ENCODE results near the gene TTC16. TPM values are rescaled to one million over a fixed set of nuclear protein-coding genes. Genes with fewer than 3 reads are reported as not detected.

The TTC16 gene
- 0.03 TPM for polyA plus RNA-seq (2013)

- DNase-seq = peak; percentile 95 to 97 (median 97)
- H3K4me1 ChIP-seq (ENCODE audit: control extremely low read depth in 1 of 4, control insufficient read depth in 4 of 4, insufficient read depth in 4 of 4, low read length in 3 of 4) = peaks cover 0 to 30% (median 26%) of the 10 kb centered on the region in 4 experiments
- CTCF ChIA-PET = interaction anchor here (0.7 to 2.5 kb wide), 6 partner anchors 12 to 205 kb away, joined by 3 to 9 read pairs (median 3); partner anchors contain the start of gene TOR2A
- H3K27me3 ChIP-seq (replicated peaks in 2 of 5; ENCODE audit: control insufficient read depth in 4 of 5, insufficient read depth in 5 of 5, low read length in 4 of 5) = peaks cover 0 to 4% (median 0%) of the 10 kb centered on the region in 5 experiments
- POLR2A ChIA-PET = interaction anchor here (0.6 to 1.5 kb wide), 2 partner anchors 9 to 19 kb away, joined by 3 to 5 read pairs; partner anchors contain the start of gene TOR2A
- H3K4me3 ChIP-seq (ENCODE audit: control insufficient read depth in 1 of 7, extremely low read depth in 1 of 7, insufficient read depth in 4 of 7, low read depth in 2 of 7, low read length in 6 of 7) = peak within 1 kb of the TSS; percentile 59 to 91 (median 84)
- 8% methylated on average over 61 of the region's 65 CpGs for WGBS (ENCODE audit: insufficient coverage)
- no peaks in the 10 kb centered on the region for H3K9me3 ChIP-seq (ENCODE audit: control extremely low read depth in 1 of 5, control insufficient read depth in 4 of 5, insufficient read depth in 2 of 5, low read depth in 1 of 5, low read length in 4 of 5)
- peak within 1 kb of the TSS; percentile 25 to 81 for H3K27ac ChIP-seq (ENCODE audit: insufficient read depth in 1 of 2, low read depth in 1 of 2, low read length in 2 of 2, poor library complexity in 1 of 2, severe bottlenecking in 2 of 2)
- H3K36me3 ChIP-seq (ENCODE audit: control insufficient read depth in 4 of 4, insufficient read depth in 4 of 4, low read length in 3 of 4) = no peaks in the 10 kb centered on the region
These were observed at the start of gene TTC16, which contains the start of gene PTRH1 for GRCh38 chr9:127715470-127716337. TSS of gene TTC16 (plus strand) at chr9:127716079. CDS start at chr9:127716146, 67 bp downstream. TSS of gene PTRH1 (minus strand) at chr9:127715663. CDS start at chr9:127715639, 24 bp downstream.

GRCh38 chr9:127667127-127667844 is 48.6 kb upstream of the TTC16 start:
- POLR2A ChIA-PET = no interaction called here
- no peaks in the 10 kb centered on the region for H3K9me3 ChIP-seq (ENCODE audit: control extremely low read depth in 1 of 5, control insufficient read depth in 4 of 5, insufficient read depth in 2 of 5, low read depth in 1 of 5, low read length in 4 of 5)
- WGBS (ENCODE audit: insufficient coverage) = 95% methylated on average over 3 of the region's 3 CpGs

GRCh38 chr9:127667906-127668305 is 48.0 kb upstream of the TTC16 start:
- Histone ChIP-seq H3K9me3 (ENCODE audit: control extremely low read depth in 1 of 5, control insufficient read depth in 4 of 5, insufficient read depth in 2 of 5, low read depth in 1 of 5, low read length in 4 of 5) (no peaks in the 10 kb centered on the region), H3K27me3 (replicated peaks in 2 of 5; ENCODE audit: control insufficient read depth in 4 of 5, insufficient read depth in 5 of 5, low read length in 4 of 5) (no peaks in the 10 kb centered on the region), H3K36me3 (ENCODE audit: control insufficient read depth in 4 of 4, insufficient read depth in 4 of 4, low read length in 3 of 4) (peaks cover 0 to 8% (median 4%) of the 10 kb centered on the region in 4 experiments), H3K27ac (ENCODE audit: insufficient read depth in 1 of 2, low read depth in 1 of 2, low read length in 2 of 2, poor library complexity in 1 of 2, severe bottlenecking in 2 of 2) (no peak overlapping the region), H3K4me3 (ENCODE audit: control insufficient read depth in 1 of 7, extremely low read depth in 1 of 7, insufficient read depth in 4 of 7, low read depth in 2 of 7, low read length in 6 of 7) (no peak overlapping the region), H3K4me1 (ENCODE audit: control extremely low read depth in 1 of 4, control insufficient read depth in 4 of 4, insufficient read depth in 4 of 4, low read length in 3 of 4) (no peaks in the 10 kb centered on the region)
- 96% methylated on average over 14 of the region's 18 CpGs for WGBS (ENCODE audit: insufficient coverage)
- DNase-seq = no peak
- ChIA-PET CTCF (interaction anchor here (1.0 to 1.4 kb wide), 5 partner anchors 9 to 72 kb away, joined by 3 to 5 read pairs (median 3); no protein-coding TSS in a partner anchor), POLR2A (no interaction called here)

More at GRCh38 chr9:127667127-127667844, 48.6 kb upstream of the TTC16 start:
- no peak overlapping the region for H3K27ac ChIP-seq (ENCODE audit: insufficient read depth in 1 of 2, low read depth in 1 of 2, low read length in 2 of 2, poor library complexity in 1 of 2, severe bottlenecking in 2 of 2)
- no peak for DNase-seq
- peaks cover 0 to 10% (median 3%) of the 10 kb centered on the region in 4 experiments for H3K36me3 ChIP-seq (ENCODE audit: control insufficient read depth in 4 of 4, insufficient read depth in 4 of 4, low read length in 3 of 4)
- H3K4me1 ChIP-seq (ENCODE audit: control extremely low read depth in 1 of 4, control insufficient read depth in 4 of 4, insufficient read depth in 4 of 4, low read length in 3 of 4) = no peaks in the 10 kb centered on the region
- no peak overlapping the region for H3K4me3 ChIP-seq (ENCODE audit: control insufficient read depth in 1 of 7, extremely low read depth in 1 of 7, insufficient read depth in 4 of 7, low read depth in 2 of 7, low read length in 6 of 7)
- CTCF ChIA-PET = interaction anchor here (1.0 to 1.4 kb wide), 3 partner anchors 10 to 34 kb away, joined by 3 to 5 read pairs (median 3); no protein-coding TSS in a partner anchor
- no peaks in the 10 kb centered on the region for H3K27me3 ChIP-seq (replicated peaks in 2 of 5; ENCODE audit: control insufficient read depth in 4 of 5, insufficient read depth in 5 of 5, low read length in 4 of 5)

GRCh38 chr9:127673234-127673633 is 42.6 kb upstream of the TTC16 start:
- peaks cover 0 to 3% (median 0%) of the 10 kb centered on the region in 5 experiments for H3K27me3 ChIP-seq (replicated peaks in 2 of 5; ENCODE audit: control insufficient read depth in 4 of 5, insufficient read depth in 5 of 5, low read length in 4 of 5)
- H3K4me3 ChIP-seq (ENCODE audit: control insufficient read depth in 1 of 7, extremely low read depth in 1 of 7, insufficient read depth in 4 of 7, low read depth in 2 of 7, low read length in 6 of 7) = no peak overlapping the region
- 100% methylated on average over 7 of the region's 7 CpGs for WGBS (ENCODE audit: insufficient coverage)
- ChIA-PET CTCF (no interaction called here), POLR2A (no interaction called here)
- peaks cover 0 to 4% (median 2%) of the 10 kb centered on the region in 4 experiments for H3K36me3 ChIP-seq (ENCODE audit: control insufficient read depth in 4 of 4, insufficient read depth in 4 of 4, low read length in 3 of 4)
- H3K4me1 ChIP-seq (ENCODE audit: control extremely low read depth in 1 of 4, control insufficient read depth in 4 of 4, insufficient read depth in 4 of 4, low read length in 3 of 4) = no peaks in the 10 kb centered on the region
- DNase-seq = no peak
- H3K9me3 ChIP-seq (ENCODE audit: control extremely low read depth in 1 of 5, control insufficient read depth in 4 of 5, insufficient read depth in 2 of 5, low read depth in 1 of 5, low read length in 4 of 5) = no peaks in the 10 kb centered on the region
- no peak overlapping the region for H3K27ac ChIP-seq (ENCODE audit: insufficient read depth in 1 of 2, low read depth in 1 of 2, low read length in 2 of 2, poor library complexity in 1 of 2, severe bottlenecking in 2 of 2)

- WGBS (ENCODE audit: insufficient coverage) = 93% methylated on average over 4 of the region's 12 CpGs
- DNase-seq = no peak
- H3K36me3 ChIP-seq (ENCODE audit: control insufficient read depth in 4 of 4, insufficient read depth in 4 of 4, low read length in 3 of 4) = peaks cover 0 to 11% (median 6%) of the 10 kb centered on the region in 4 experiments
- no peak overlapping the region for H3K4me3 ChIP-seq (ENCODE audit: control insufficient read depth in 1 of 7, extremely low read depth in 1 of 7, insufficient read depth in 4 of 7, low read depth in 2 of 7, low read length in 6 of 7)
- H3K27me3 ChIP-seq (replicated peaks in 2 of 5; ENCODE audit: control insufficient read depth in 4 of 5, insufficient read depth in 5 of 5, low read length in 4 of 5) = peaks cover 0 to 3% (median 0%) of the 10 kb centered on the region in 5 experiments
- ChIA-PET CTCF (interaction anchor here (0.9 to 1.0 kb wide), 3 partner anchors 9 to 85 kb away, joined by 3 read pairs; no protein-coding TSS in a partner anchor), POLR2A (no interaction called here)
- H3K9me3 ChIP-seq (ENCODE audit: control extremely low read depth in 1 of 5, control insufficient read depth in 4 of 5, insufficient read depth in 2 of 5, low read depth in 1 of 5, low read length in 4 of 5) = no peaks in the 10 kb centered on the region
- no peak overlapping the region for H3K27ac ChIP-seq (ENCODE audit: insufficient read depth in 1 of 2, low read depth in 1 of 2, low read length in 2 of 2, poor library complexity in 1 of 2, severe bottlenecking in 2 of 2)
- H3K4me1 ChIP-seq (ENCODE audit: control extremely low read depth in 1 of 4, control insufficient read depth in 4 of 4, insufficient read depth in 4 of 4, low read length in 3 of 4) = no peaks in the 10 kb centered on the region
These were observed 39.2 kb upstream of the TTC16 start for GRCh38 chr9:127676638-127677037.

DNA sequence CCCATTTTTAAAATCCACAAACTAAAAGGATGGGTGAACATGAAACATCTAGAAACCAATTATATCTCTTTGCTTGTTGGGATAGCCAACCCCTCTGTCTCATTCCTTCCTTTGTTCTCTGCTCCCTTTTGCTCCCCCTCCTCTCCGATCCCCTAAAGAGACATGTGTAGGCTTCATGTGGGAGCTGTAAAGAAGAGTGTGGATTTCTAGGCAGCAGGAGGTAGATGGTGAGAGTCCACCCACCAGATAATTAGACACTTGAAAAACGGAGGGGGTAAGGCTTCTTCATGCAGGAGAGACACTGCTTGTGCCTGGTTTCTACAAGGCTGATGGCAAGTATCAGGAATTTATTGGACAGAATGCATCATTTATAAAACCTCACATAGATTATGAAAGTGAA is 36.4 kb upstream of the TTC16 start:
- DNase-seq = no peak
- no peak overlapping the region for H3K4me3 ChIP-seq (ENCODE audit: control insufficient read depth in 1 of 7, extremely low read depth in 1 of 7, insufficient read depth in 4 of 7, low read depth in 2 of 7, low read length in 6 of 7)
- CTCF ChIA-PET = interaction anchor here (1.1 to 2.1 kb wide), 2 partner anchors 9 to 15 kb away, joined by 3 to 8 read pairs; no protein-coding TSS in a partner anchor
- no peak overlapping the region for H3K27ac ChIP-seq (ENCODE audit: insufficient read depth in 1 of 2, low read depth in 1 of 2, low read length in 2 of 2, poor library complexity in 1 of 2, severe bottlenecking in 2 of 2)
- H3K9me3 ChIP-seq (ENCODE audit: control extremely low read depth in 1 of 5, control insufficient read depth in 4 of 5, insufficient read depth in 2 of 5, low read depth in 1 of 5, low read length in 4 of 5) = no peaks in the 10 kb centered on the region
- H3K4me1 ChIP-seq (ENCODE audit: control extremely low read depth in 1 of 4, control insufficient read depth in 4 of 4, insufficient read depth in 4 of 4, low read length in 3 of 4) = no peaks in the 10 kb centered on the region
- no CpG with 5 or more reads among the region's 2 CpGs for WGBS (ENCODE audit: insufficient coverage)
- POLR2A ChIA-PET = no interaction called here
- peaks cover 0 to 3% (median 0%) of the 10 kb centered on the region in 5 experiments for H3K27me3 ChIP-seq (replicated peaks in 2 of 5; ENCODE audit: control insufficient read depth in 4 of 5, insufficient read depth in 5 of 5, low read length in 4 of 5)
- H3K36me3 ChIP-seq (ENCODE audit: control insufficient read depth in 4 of 4, insufficient read depth in 4 of 4, low read length in 3 of 4) = peaks cover 0 to 13% (median 4%) of the 10 kb centered on the region in 4 experiments
